H1 (cell line): ENCODE measurements around the gene CEMIP2. TPM values are rescaled to one million over a fixed set of nuclear protein-coding genes. Genes with fewer than 3 reads are reported as not detected.

Source experiments
- CTCF ChIA-PET: fragments of 300-600 bp; sonication (Branson Sonifier 250); formaldehyde crosslinking; loops from one replicate; lab custom pipeline; 2021; ENCODE audit not compliant: partially characterized antibody; lab: Charles Lee
- POLR2A ChIA-PET: fragments of 300-600 bp; sonication (Branson Sonifier 250); formaldehyde crosslinking; loops from one replicate; lab custom pipeline; 2021; ENCODE audit warnings: inconsistent platforms; ENCODE audit not compliant: partially characterized antibody; lab: Charles Lee
- DNase-seq, 2 experiments: peaks; one replicate each; pipeline versions ENCODE4 v3.0.0 to v3.0.0-alpha.2; 2010 to 2022; ENCODE audit warnings: low spot score in 2 of 2, low read depth in 1 of 2, mixed read lengths in 1 of 2
- FAIRE-seq: peaks from 2 replicates; lab custom pipeline; 2011; peaks lifted over from hg19 to GRCh38; lab: Jason Lieb, UNC
- H2AFZ ChIP-seq: 2 replicates; pipeline ENCODE4 v1.8.1; 2012; ENCODE audit warnings: low read length, inconsistent platforms
- H2AK5ac ChIP-seq: 2 replicates; pipeline ENCODE4 v1.6.1; 2013; ENCODE audit warnings: low read depth, low read length
- H2BK120ac ChIP-seq: replicated peaks from 2 replicates; pipeline ENCODE3; 2013; ENCODE audit warnings: low read depth, low read length, inconsistent platforms
- H2BK12ac ChIP-seq: 2 replicates; pipeline ENCODE4 v1.6.1; 2013; ENCODE audit warnings: low read depth, low read length
- H2BK15ac ChIP-seq: 2 replicates; pipeline ENCODE4 v1.6.1; 2013; ENCODE audit warnings: low read length
- H2BK20ac ChIP-seq: 2 replicates; pipeline ENCODE4 v1.6.1; 2013; ENCODE audit warnings: low read length
- H2BK5ac ChIP-seq: 2 replicates; pipeline ENCODE4 v1.6.1; 2013; ENCODE audit warnings: low read depth, low read length
- H3K14ac ChIP-seq: 2 replicates; pipeline ENCODE4 v1.6.1; 2013; ENCODE audit warnings: inconsistent platforms; ENCODE audit not compliant: insufficient read length
- H3K18ac ChIP-seq: 2 replicates; pipeline ENCODE4 v1.6.1; 2013; ENCODE audit warnings: low read length; ENCODE audit errors: extremely low read depth
- H3K23ac ChIP-seq: 2 replicates; pipeline ENCODE4 v1.6.1; 2013; ENCODE audit warnings: inconsistent platforms; ENCODE audit not compliant: insufficient read length
- H3K23me2 ChIP-seq: 2 replicates; pipeline ENCODE4 v1.6.1; 2013; ENCODE audit warnings: low read depth, low read length
- H3K27ac ChIP-seq: 2 replicates; pipeline ENCODE4 v1.6.1; 2011; ENCODE audit warnings: low read depth, low read length, inconsistent platforms
- H3K27me3 ChIP-seq, 4 experiments: replicated peaks in 1 of 4; 1 replicate in 1 of 4; 2 replicates in 3 of 4; pipeline versions ENCODE4 v1.6.1 to v1.8.1; 2011 to 2013; ENCODE audit warnings: low read length in 3 of 4, mild to moderate bottlenecking in 3 of 4, inconsistent platforms in 2 of 4, mixed read lengths in 2 of 4, moderate library complexity in 1 of 4; ENCODE audit not compliant: control insufficient read depth in 3 of 4, insufficient read depth in 3 of 4; ENCODE audit errors: extremely low read depth in 1 of 4
- H3K36me3 ChIP-seq, 4 experiments: 2 replicates each; pipeline versions ENCODE4 v1.6.1 to v1.8.1; 2011 to 2013; ENCODE audit warnings: mild to moderate bottlenecking in 4 of 4, low read length in 3 of 4, moderate library complexity in 2 of 4, control low read depth in 1 of 4, inconsistent platforms in 1 of 4; ENCODE audit not compliant: insufficient read depth in 4 of 4, control insufficient read depth in 2 of 4
- H3K4ac ChIP-seq: replicated peaks from 2 replicates; pipeline ENCODE3; 2013; ENCODE audit warnings: low read length, low read depth, mixed read lengths, inconsistent platforms; ENCODE audit not compliant: insufficient read length
- H3K4me1 ChIP-seq, 4 experiments: replicated peaks in 1 of 4; 1 replicate in 1 of 4; 2 replicates in 3 of 4; pipeline versions ENCODE4 v1.6.1 to v1.8.1; 2011 to 2013; ENCODE audit warnings: low read length in 3 of 4, inconsistent platforms in 2 of 4, mixed read lengths in 1 of 4; ENCODE audit not compliant: insufficient read depth in 4 of 4, control insufficient read depth in 3 of 4
- H3K4me2 ChIP-seq, 2 experiments: 2 replicates each; pipeline versions ENCODE4 v1.6.1 to v1.8.1; 2011 to 2013; ENCODE audit warnings: low read depth in 2 of 2, low read length in 2 of 2, control low read depth in 1 of 2, inconsistent platforms in 1 of 2, mild to moderate bottlenecking in 1 of 2; ENCODE audit not compliant: insufficient read depth in 1 of 2
- H3K4me3 ChIP-seq, 4 experiments: fragments of 200-600, 300-600 bp in 1 of 4; sonication (generic), shearing (Covaris generic), sonication (Bioruptor Twin) in 1 of 4; 2 replicates each; pipeline versions ENCODE4 v1.5.1 to v1.8.1; 2011 to 2016; ENCODE audit warnings: low read length in 4 of 4, low read depth in 3 of 4, control low read depth in 2 of 4, inconsistent platforms in 2 of 4, mild to moderate bottlenecking in 2 of 4, mixed read lengths in 1 of 4, moderate library complexity in 1 of 4; ENCODE audit not compliant: insufficient read depth in 2 of 4; ENCODE audit errors: extremely low read depth in 1 of 4
- H3K56ac ChIP-seq: replicated peaks from 2 replicates; pipeline ENCODE3; 2013; ENCODE audit warnings: low read depth, mild to moderate bottlenecking, mixed read lengths, low read length, inconsistent platforms; ENCODE audit not compliant: insufficient read length
- H3K79me1 ChIP-seq: 2 replicates; pipeline ENCODE4 v1.6.1; 2013; ENCODE audit warnings: low read depth, low read length, control low read depth
- H3K79me2 ChIP-seq, 2 experiments: 2 replicates each; pipeline versions ENCODE4 v1.6.1 to v1.8.1; 2012 to 2013; ENCODE audit warnings: low read length in 2 of 2, mild to moderate bottlenecking in 2 of 2, inconsistent platforms in 1 of 2; ENCODE audit not compliant: insufficient read depth in 2 of 2, control insufficient read depth in 1 of 2
- H3K9ac ChIP-seq, 4 experiments: replicated peaks in 1 of 4; 1 replicate in 1 of 4; 2 replicates in 3 of 4; pipeline versions ENCODE4 v1.6.1 to v1.8.1; 2011 to 2013; ENCODE audit warnings: low read depth in 3 of 4, low read length in 3 of 4, control low read depth in 2 of 4, mild to moderate bottlenecking in 2 of 4, moderate library complexity in 2 of 4, inconsistent platforms in 1 of 4; ENCODE audit errors: extremely low read depth in 1 of 4
- H3K9me3 ChIP-seq, 2 experiments: 2 replicates each; pipeline versions ENCODE4 v1.6.1 to v1.8.1; 2012 to 2013; ENCODE audit warnings: mild to moderate bottlenecking in 2 of 2, moderate library complexity in 2 of 2, control low read depth in 1 of 2, inconsistent platforms in 1 of 2, low read depth in 1 of 2, low read length in 1 of 2, mixed read lengths in 1 of 2; ENCODE audit not compliant: insufficient read depth in 2 of 2
- H4K20me1 ChIP-seq, 2 experiments: replicated peaks in 1 of 2; 2 replicates each; pipeline versions ENCODE3 to v1.8.1; 2011 to 2013; ENCODE audit warnings: inconsistent platforms in 2 of 2, low read length in 2 of 2, mild to moderate bottlenecking in 1 of 2; ENCODE audit not compliant: insufficient read depth in 2 of 2, control insufficient read depth in 1 of 2
- H4K5ac ChIP-seq: 2 replicates; pipeline ENCODE4 v1.6.1; 2013; ENCODE audit warnings: low read length, low read depth, mixed read lengths, inconsistent platforms; ENCODE audit not compliant: insufficient read length
- H4K8ac ChIP-seq: 2 replicates; pipeline ENCODE4 v1.8.0; 2013; ENCODE audit warnings: mild to moderate bottlenecking, moderate library complexity, low read length, inconsistent platforms; ENCODE audit not compliant: insufficient read depth; ENCODE audit errors: extremely low read depth
- H4K91ac ChIP-seq: replicated peaks from 2 replicates; pipeline ENCODE3; 2013; ENCODE audit warnings: low read length, mixed read lengths, inconsistent platforms; ENCODE audit not compliant: insufficient read length
- BCL11A ChIP-seq, 2 experiments: IDR thresholded peaks; one replicate each; pipeline ENCODE4 v1.6.1; 2011; ENCODE audit warnings: low read depth in 2 of 2, low read length in 2 of 2, mild to moderate bottlenecking in 2 of 2
- BRCA1 ChIP-seq: IDR thresholded peaks from 2 replicates; pipeline ENCODE4 v1.6.1; 2012; ENCODE audit warnings: low read depth, low read length, improper control_type of control experiment
- WGBS, 2 experiments: shearing (Covaris generic) in 1 of 2; methylation state at CpG; one replicate each; pipeline versions ENCODE4 v1.1.6 to v1.1.7; 2013 to 2015; ENCODE audit warnings: low lambda C conversion rate in 2 of 2, mixed read lengths in 2 of 2, inconsistent platforms in 1 of 2, low coverage in 1 of 2, missing lambda C conversion rate in 1 of 2; ENCODE audit not compliant: insufficient replicate concordance in 2 of 2, insufficient coverage in 1 of 2, insufficient read length in 1 of 2; ENCODE audit errors: extremely low coverage in 1 of 2, missing lambda C conversion rate in 1 of 2; 5-methylcytosine and 5-hydroxymethylcytosine counted together
- polyA plus RNA-seq, 7 experiments: library from polyadenylated mRNA; depleted of rRNA in 3 of 7; stranded (reverse) in 5 of 7; unstranded in 2 of 7; fragments of >200 nt in 5 of 7; fragments of 200-250 nt in 2 of 7; gene quantifications; 1 replicate in 5 of 7; 2 replicates in 1 of 7; 4 replicates in 1 of 7; pipeline versions ENCODE4 v1.2.1 to v1.2.3, GENCODE V29; 2011 to 2013; ENCODE audit warnings: missing spikeins in 2 of 7, mixed read lengths in 2 of 7
- total RNA-seq: library from RNA; stranded (reverse); fragmentation: NEBNext Ultra II Directional; extraction: Animal tissue kit (Norgen Biotek cat#: 25700); gene quantifications from 2 replicates; pipeline ENCODE4 v1.2.1, GENCODE V29; 2021

CEMIP2 gene
- total and polyA plus RNA-seq, 2 of the 8 experiments (the other 6 are each of a cell fraction or from before 2014, with no cell fraction given): 25.2 to 52.1 TPM

- Histone ChIP-seq H3K27ac (no peak overlapping the region), H3K4me1 (no peaks in the 10 kb centered on the region), H3K79me1 (no peaks in the 10 kb centered on the region), H2BK120ac (no peak overlapping the region), H3K4me3 (no peak overlapping the region), H3K23me2 (no peaks in the 10 kb centered on the region), H3K4ac (no peak overlapping the region), H3K9ac (no peak overlapping the region), H3K56ac (no peak overlapping the region), H4K8ac (no peak overlapping the region), H3K23ac (no peak overlapping the region), H3K9me3 (no peaks in the 10 kb centered on the region), H4K91ac (no peak overlapping the region), H2BK20ac (no peak overlapping the region), H3K18ac (no peak overlapping the region), H2BK12ac (no peak overlapping the region), H3K36me3 (peaks cover 21 to 68% (median 42%) of the 10 kb centered on the region in 4 experiments), H4K5ac (no peak overlapping the region), H3K27me3 (no peaks in the 10 kb centered on the region), H3K14ac (no peak overlapping the region), H2BK15ac (no peak overlapping the region), H2AK5ac (no peak overlapping the region), H4K20me1 (peaks cover 0 to 1% of the 10 kb centered on the region in 2 experiments), H2BK5ac (no peak overlapping the region), H3K79me2 (no peaks in the 10 kb centered on the region), H2AFZ (no peak overlapping the region), H3K4me2 (no peak overlapping the region)
- DNase-seq (no peak), FAIRE-seq (no peak)
- POLR2A ChIA-PET: no interaction called here
- CTCF ChIA-PET: interaction anchor here (1.0 to 1.3 kb wide), 3 partner anchors 20 to 219 kb away, joined by 3 to 4 read pairs (median 3); no protein-coding TSS in a partner anchor
- no peak for TF ChIP-seq BCL11A (IDR thresholded peaks at IDR 0.05; ENCODE audit: low read depth in 2 of 2, low read length in 2 of 2)
- TF ChIP-seq BRCA1: no peak
- WGBS, 2 experiments: 88% methylated on average over 1 of the region's 1 CpG; no CpG with 5 or more reads in 1 of the 2 experiments
Observed at GRCh38 chr9:71709384-71709783, 58.9 kb downstream of the CEMIP2 start.
